HG02870 (cell line): Measurements from ENCODE around the gene C11orf91.
"Not testable (repeated sequence)": the region's sequence is repeated elsewhere in the genome, so short reads cannot be mapped to it uniquely, and the experiment has no call there.

Experiments used
- ATAC-seq: cut with Tn5 transposase; IDR thresholded peaks from one replicate; pipeline ENCODE4 v1.9.1; 2021; ENCODE audit warnings: mild to moderate bottlenecking, moderate library complexity; ENCODE audit not compliant: unreplicated experiment

C11orf91 gene

GRCh38 chr11:33700502-33701271, at the start of gene C11orf91:
C11orf91 (minus strand) TSS chr11:33700826; CDS start chr11:33700740, 86 bp downstream.
- ATAC-seq: peak; percentile 86

GRCh38 chr11:33747979-33748378, 47.4 kb upstream of the C11orf91 start:
- ATAC-seq: no peak

- no peak for ATAC-seq
These were observed 42.7 kb upstream of the C11orf91 start for GRCh38 chr11:33743291-33743690.

- no peak for ATAC-seq
These were observed 41.7 kb upstream of the C11orf91 start for GRCh38 chr11:33742249-33742851.

GRCh38 chr11:33741806-33742205, 41.2 kb upstream of the C11orf91 start:
- ATAC-seq: no peak

GRCh38 chr11:33737362-33737821, 36.8 kb upstream of the C11orf91 start:
- no peak for ATAC-seq

GRCh38 chr11:33736148-33736812, 35.7 kb upstream of the C11orf91 start, which contains the start of gene CD59:
CD59 (minus strand) TSS chr11:33736423; CDS start chr11:33722445, 13,978 bp downstream.
- ATAC-seq: peak; percentile 43

GRCh38 chr11:33735271-33736147, 34.9 kb upstream of the C11orf91 start:
- peak; percentile 55 for ATAC-seq

GRCh38 chr11:33734441-33735270, 34.0 kb upstream of the C11orf91 start:
- no peak for ATAC-seq

- ATAC-seq: no peak
These were observed 33.4 kb upstream of the C11orf91 start for GRCh38 chr11:33733980-33734379.

- no peak for ATAC-seq
These were observed 31.3 kb upstream of the C11orf91 start for GRCh38 chr11:33731723-33732531.

- no peak for ATAC-seq
These were observed 30.1 kb upstream of the C11orf91 start for GRCh38 chr11:33730716-33731115.

GRCh38 chr11:33729072-33729664, 28.5 kb upstream of the C11orf91 start:
- not testable (repeated sequence) for ATAC-seq

- not testable (repeated sequence) for ATAC-seq
These were observed 26.9 kb upstream of the C11orf91 start for GRCh38 chr11:33727539-33727938.

GRCh38 chr11:33725496-33725895, 24.9 kb upstream of the C11orf91 start:
- no peak for ATAC-seq

- no peak for ATAC-seq
These were observed 24.0 kb upstream of the C11orf91 start for GRCh38 chr11:33724644-33725035.

GRCh38 chr11:33723238-33723881, 22.7 kb upstream of the C11orf91 start:
- ATAC-seq: no peak

GRCh38 chr11:33722590-33723234, 22.1 kb upstream of the C11orf91 start:
- ATAC-seq: peak; percentile 96
